Neural progenitor cell (in vitro differentiated cells): Measurements from ENCODE around the gene CDV3.
"Not testable (repeated sequence)": the region's sequence is repeated elsewhere in the genome, so short reads cannot be mapped to it uniquely, and the experiment has no call there.

Experiments used
- EZH2 ChIP-seq: fragments of 200-600 bp; sonication (generic); IDR thresholded peaks from 2 replicates; pipeline ENCODE4 v1.6.1; 2017; ENCODE audit warnings: antibody characterized with exemption, mild to moderate bottlenecking, moderate library complexity
- EZH2phosphoT487 ChIP-seq: fragments of 200-600 bp; sonication (generic); IDR thresholded peaks from 2 replicates; pipeline ENCODE4 v1.6.1; 2017; ENCODE audit warnings: antibody characterized with exemption
- TF ChIP-seq, protein P1 (sequence below): fragments of 200-600 bp; sonication (generic); IDR thresholded peaks from 2 replicates; pipeline ENCODE4 v1.5.1; 2017; ENCODE audit warnings: antibody characterized with exemption, mild to moderate bottlenecking

DNA sequence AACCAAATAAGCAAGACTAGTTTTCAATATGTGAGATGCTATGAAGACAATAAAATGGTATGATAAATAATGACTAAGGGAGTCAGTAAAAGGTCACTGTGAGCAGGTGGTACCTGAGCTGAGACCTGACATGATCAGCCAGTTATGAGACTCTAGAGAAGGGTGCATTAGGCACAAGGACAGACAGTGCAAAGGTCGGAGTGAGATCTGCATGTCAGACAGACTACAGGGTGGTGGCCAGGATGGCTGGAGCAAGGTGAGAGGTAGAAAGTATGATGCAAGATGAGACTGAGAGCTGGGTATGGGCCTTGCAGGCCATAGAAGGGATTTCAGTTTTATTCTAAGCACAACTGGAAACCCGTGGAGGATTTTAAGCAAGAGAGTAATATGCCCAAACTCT lies 28.5 kb upstream of the CDV3 start:
- TF ChIP-seq, protein P1, sequence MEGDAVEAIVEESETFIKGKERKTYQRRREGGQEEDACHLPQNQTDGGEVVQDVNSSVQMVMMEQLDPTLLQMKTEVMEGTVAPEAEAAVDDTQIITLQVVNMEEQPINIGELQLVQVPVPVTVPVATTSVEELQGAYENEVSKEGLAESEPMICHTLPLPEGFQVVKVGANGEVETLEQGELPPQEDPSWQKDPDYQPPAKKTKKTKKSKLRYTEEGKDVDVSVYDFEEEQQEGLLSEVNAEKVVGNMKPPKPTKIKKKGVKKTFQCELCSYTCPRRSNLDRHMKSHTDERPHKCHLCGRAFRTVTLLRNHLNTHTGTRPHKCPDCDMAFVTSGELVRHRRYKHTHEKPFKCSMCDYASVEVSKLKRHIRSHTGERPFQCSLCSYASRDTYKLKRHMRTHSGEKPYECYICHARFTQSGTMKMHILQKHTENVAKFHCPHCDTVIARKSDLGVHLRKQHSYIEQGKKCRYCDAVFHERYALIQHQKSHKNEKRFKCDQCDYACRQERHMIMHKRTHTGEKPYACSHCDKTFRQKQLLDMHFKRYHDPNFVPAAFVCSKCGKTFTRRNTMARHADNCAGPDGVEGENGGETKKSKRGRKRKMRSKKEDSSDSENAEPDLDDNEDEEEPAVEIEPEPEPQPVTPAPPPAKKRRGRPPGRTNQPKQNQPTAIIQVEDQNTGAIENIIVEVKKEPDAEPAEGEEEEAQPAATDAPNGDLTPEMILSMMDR = not testable (repeated sequence)
- not testable (repeated sequence) for TF ChIP-seq EZH2, EZH2phosphoT487
